T-cell (primary cell): ENCODE data around the gene CARD8. TPM values are rescaled to one million over a fixed set of nuclear protein-coding genes. Genes with fewer than 3 reads are reported as not detected.

Experiments used
- ATAC-seq, 4 experiments: fragments of 200-7000 bp in 3 of 4; fragments of 150-1000 bp in 1 of 4; cut with Tn5 transposase; replicated peaks in 1 of 4; 1 replicate in 3 of 4; 2 replicates in 1 of 4; pipeline ENCODE4 v1.10.0; 2021; ENCODE audit warnings: moderate library complexity in 3 of 4, mild to moderate bottlenecking in 2 of 4, moderate number of reproducible peaks in 1 of 4
- CTCF ChIA-PET, 2 donors: fragments of 300-600 bp; sonication (Branson Sonifier 250); formaldehyde crosslinking; loops; one replicate each; lab custom pipeline; 2022; ENCODE audit warnings: antibody characterized with exemption in 2 of 2; lab: Charles Lee
- POLR2A ChIA-PET, 2 donors: fragments of 300-600 bp; sonication (Branson Sonifier 250); formaldehyde crosslinking; loops; one replicate each; lab custom pipeline; 2022; ENCODE audit warnings: antibody characterized with exemption in 2 of 2; lab: Charles Lee
- DNase-seq, 35 experiments: peaks; one replicate each; pipeline versions ENCODE4 v3.0.0 to v3.0.0-alpha.2; 2013 to 2023
- H3K27ac ChIP-seq: one replicate; pipeline ENCODE4 v1.5.1; 2013; ENCODE audit warnings: low read length
- H3K27me3 ChIP-seq, 2 experiments: replicated peaks in 1 of 2; 1 replicate in 1 of 2; 2 replicates in 1 of 2; pipeline versions ENCODE4 v1.6.1 to v1.7.0; 2013; ENCODE audit warnings: low read length in 1 of 2, mixed read lengths in 1 of 2; ENCODE audit not compliant: control insufficient read depth in 2 of 2, insufficient read depth in 2 of 2; ENCODE audit errors: extremely low read depth in 1 of 2
- H3K36me3 ChIP-seq, 2 donors: 1 replicate in 1 of 2; 2 replicates in 1 of 2; pipeline versions ENCODE4 v1.6.1 to v1.7.0; 2013; ENCODE audit warnings: low read length in 1 of 2; ENCODE audit not compliant: control insufficient read depth in 2 of 2, insufficient read depth in 1 of 2; ENCODE audit errors: extremely low read depth in 1 of 2
- H3K4me1 ChIP-seq, 2 experiments: 1 replicate in 1 of 2; 2 replicates in 1 of 2; pipeline versions ENCODE4 v1.6.1 to v1.7.0; 2013; ENCODE audit warnings: low read length in 2 of 2, mixed read lengths in 1 of 2; ENCODE audit not compliant: insufficient read depth in 2 of 2, control insufficient read depth in 1 of 2; ENCODE audit errors: extremely low read depth in 1 of 2
- H3K4me3 ChIP-seq, 2 donors: 1 replicate in 1 of 2; 2 replicates in 1 of 2; pipeline versions ENCODE4 v1.5.1 to v1.7.0; 2013; ENCODE audit warnings: mild to moderate bottlenecking in 2 of 2, low read length in 1 of 2, moderate library complexity in 1 of 2; ENCODE audit not compliant: control insufficient read depth in 1 of 2; ENCODE audit errors: extremely low read depth in 1 of 2
- H3K9me3 ChIP-seq: 2 replicates; pipeline ENCODE4 v1.7.0; 2013
- H3K27ac Mint-ChIP-seq, 2 donors: one replicate each; pipeline ENCODE4 v1.8.0; 2020 to 2021; ENCODE audit warnings: mild to moderate bottlenecking in 2 of 2, mixed read lengths in 2 of 2
- H3K27me3 Mint-ChIP-seq, 2 donors: one replicate each; pipeline ENCODE4 v1.8.0; 2021 to 2022; ENCODE audit warnings: mixed read lengths in 2 of 2
- H3K36me3 Mint-ChIP-seq: one replicate; pipeline ENCODE4 v1.8.0; 2021; ENCODE audit warnings: mixed read lengths
- H3K4me1 Mint-ChIP-seq, 3 donors: one replicate each; pipeline ENCODE4 v1.8.0; 2020 to 2022; ENCODE audit warnings: mixed read lengths in 3 of 3, mild to moderate bottlenecking in 1 of 3
- H3K4me3 Mint-ChIP-seq, 3 donors: one replicate each; pipeline ENCODE4 v1.8.0; 2020 to 2022; ENCODE audit warnings: mild to moderate bottlenecking in 3 of 3, mixed read lengths in 3 of 3, moderate library complexity in 3 of 3
- H3K9me3 Mint-ChIP-seq, 3 donors: one replicate each; pipeline ENCODE4 v1.8.0; 2020 to 2022; ENCODE audit warnings: mixed read lengths in 3 of 3
- WGBS: methylation state at CpG from one replicate; pipeline ENCODE4 v1.1.5; 2013; ENCODE audit warnings: missing lambda C conversion rate; ENCODE audit not compliant: insufficient coverage; 5-methylcytosine and 5-hydroxymethylcytosine counted together
- total RNA-seq, 35 experiments: library from RNA in 6 of 35; stranded (reverse) in 6 of 35; fragments of 120-200 nt in 1 of 35; gene quantifications; one replicate each; pipeline versions ENCODE4 v1.2.1 to v1.2.4 and lab custom pipeline; 2013 to 2026

The CARD8 gene
- total RNA-seq, 5 donors from 2014 or later (not counting 1 experiment from before 2014, with no cell fraction given): 146 to 224 (median 191) TPM

- no peaks in the 10 kb centered on the region for H3K27me3 ChIP-seq
- peak overlapping the region; percentile 81 to 94 (median 94) for H3K4me3 Mint-ChIP-seq
- no peaks in the 10 kb centered on the region for H3K9me3 Mint-ChIP-seq
- peaks cover 78 to 82% (median 79%) of the 10 kb centered on the region in 3 donors for H3K4me1 Mint-ChIP-seq
- H3K36me3 Mint-ChIP-seq: peaks cover 15% of the 10 kb centered on the region
- peak overlapping the region; percentile 84 to 93 for H3K27ac Mint-ChIP-seq
- H3K4me1 ChIP-seq: peaks cover 27 to 57% of the 10 kb centered on the region in 2 experiments
- no peak for DNase-seq
- no peaks in the 10 kb centered on the region for H3K36me3 ChIP-seq
- H3K4me3 ChIP-seq: peak overlapping the region; percentile 63 to 85
- no peaks in the 10 kb centered on the region for H3K27me3 Mint-ChIP-seq
- no peak for ATAC-seq
- H3K9me3 ChIP-seq: no peaks in the 10 kb centered on the region
- whole genome bisulfite sequencing: no CpG with 5 or more reads among the region's 4 CpGs
- POLR2A ChIA-PET: no interaction called here
- CTCF ChIA-PET: interaction anchor here in 1 of 2 donors (1.1 to 2.0 kb wide), 2 partner anchors 9 to 50 kb away, joined by 3 to 12 read pairs; no protein-coding TSS in a partner anchor
- peak overlapping the region; percentile 76 for H3K27ac ChIP-seq
Measured at GRCh38 chr19:48254529-48254970, 1.2 kb downstream of the CARD8 start.

- peak overlapping the region; percentile 84 to 93 for H3K27ac Mint-ChIP-seq
- Histone ChIP-seq H3K27me3 (no peaks in the 10 kb centered on the region), H3K9me3 (no peaks in the 10 kb centered on the region), H3K4me3 (no peak overlapping the region), H3K27ac (peak overlapping the region; percentile 76), H3K4me1 (peaks cover 27 to 51% of the 10 kb centered on the region in 2 experiments), H3K36me3 (no peaks in the 10 kb centered on the region)
- H3K9me3 Mint-ChIP-seq: no peaks in the 10 kb centered on the region
- peaks cover 78 to 83% (median 79%) of the 10 kb centered on the region in 3 donors for H3K4me1 Mint-ChIP-seq
- peak overlapping the region; percentile 81 to 94 (median 94) for H3K4me3 Mint-ChIP-seq
- ATAC-seq (no peak), DNase-seq (no peak)
- POLR2A ChIA-PET: no interaction called here
- no peaks in the 10 kb centered on the region for H3K27me3 Mint-ChIP-seq
- peaks cover 15% of the 10 kb centered on the region for H3K36me3 Mint-ChIP-seq
- CTCF ChIA-PET: no interaction called here
Measured at GRCh38 chr19:48253999-48254398, 1.7 kb downstream of the CARD8 start.

GRCh38 chr19:48252609-48253008 lies 3.1 kb downstream of the CARD8 start:
- Mint-ChIP-seq H3K4me1 (peaks cover 75 to 84% (median 78%) of the 10 kb centered on the region in 3 donors), H3K9me3 (no peaks in the 10 kb centered on the region), H3K36me3 (peaks cover 21% of the 10 kb centered on the region), H3K27me3 (no peaks in the 10 kb centered on the region), H3K27ac (peak overlapping the region; percentile 84 to 93), H3K4me3 (peak overlapping the region in 1 of 3 donors; percentile 94)
- CTCF ChIA-PET: no interaction called here
- ATAC-seq: no peak
- POLR2A ChIA-PET: no interaction called here
- H3K27me3 ChIP-seq: no peaks in the 10 kb centered on the region
- peaks cover 0 to 3% of the 10 kb centered on the region in 2 donors for H3K36me3 ChIP-seq
- peak overlapping the region; percentile 13 for H3K27ac ChIP-seq
- H3K4me1 ChIP-seq: peaks cover 28 to 56% of the 10 kb centered on the region in 2 experiments
- 33% methylated on average over 1 of the region's 4 CpGs for WGBS
- H3K9me3 ChIP-seq: no peaks in the 10 kb centered on the region
- H3K4me3 ChIP-seq: no peak overlapping the region
- DNase-seq: no peak

- ATAC-seq (no peak), DNase-seq (no peak)
- Histone ChIP-seq H3K9me3 (no peaks in the 10 kb centered on the region), H3K36me3 (peaks cover 0 to 12% of the 10 kb centered on the region in 2 donors), H3K4me1 (peaks cover 29 to 54% of the 10 kb centered on the region in 2 experiments), H3K27me3 (no peaks in the 10 kb centered on the region), H3K27ac (peak overlapping the region; percentile 94), H3K4me3 (peak overlapping the region in 1 of 2 donors; percentile 61)
- H3K27me3 Mint-ChIP-seq: no peaks in the 10 kb centered on the region
- WGBS: 72% methylated on average over 2 of the region's 2 CpGs
- H3K4me3 Mint-ChIP-seq: peak overlapping the region; percentile 37 to 91 (median 86)
- ChIA-PET POLR2A (interaction anchor here in 1 of 2 donors (1.4 kb wide), 1 partner anchor 46 kb away, joined by 8 read pairs; no protein-coding TSS in a partner anchor), CTCF (interaction anchor here in 1 of 2 donors (1.3 to 2.0 kb wide), 4 partner anchors 10 to 83 kb away, joined by 5 to 15 read pairs (median 9); no protein-coding TSS in a partner anchor)
- peak overlapping the region; percentile 98 to 99 for H3K27ac Mint-ChIP-seq
- peaks cover 30% of the 10 kb centered on the region for H3K36me3 Mint-ChIP-seq
- H3K4me1 Mint-ChIP-seq: peaks cover 75 to 84% (median 80%) of the 10 kb centered on the region in 3 donors
- H3K9me3 Mint-ChIP-seq: no peaks in the 10 kb centered on the region
Measured at GRCh38 chr19:48250290-48251025, 5.3 kb downstream of the CARD8 start.

GRCh38 chr19:48249502-48250014 lies 6.2 kb downstream of the CARD8 start:
- Mint-ChIP-seq H3K4me1 (peaks cover 77 to 86% (median 82%) of the 10 kb centered on the region in 3 donors), H3K27me3 (no peaks in the 10 kb centered on the region), H3K36me3 (peaks cover 31% of the 10 kb centered on the region), H3K27ac (peak overlapping the region; percentile 98 to 99), H3K4me3 (peak overlapping the region; percentile 86 to 91 (median 91)), H3K9me3 (no peaks in the 10 kb centered on the region)
- WGBS: 0% methylated on average over 4 of the region's 13 CpGs
- Histone ChIP-seq H3K36me3 (peaks cover 0 to 12% of the 10 kb centered on the region in 2 donors), H3K9me3 (no peaks in the 10 kb centered on the region), H3K27ac (peak overlapping the region; percentile 94), H3K4me3 (peak overlapping the region; percentile 61 to 83), H3K4me1 (peaks cover 33 to 55% of the 10 kb centered on the region in 2 experiments), H3K27me3 (no peaks in the 10 kb centered on the region)
- peak; percentile 55 to 86 (median 70) for DNase-seq
- POLR2A ChIA-PET: interaction anchor here in 1 of 2 donors (1.4 kb wide), 1 partner anchor 45 kb away, joined by 8 read pairs; no protein-coding TSS in a partner anchor
- CTCF ChIA-PET: interaction anchor here in 1 of 2 donors (1.1 to 2.0 kb wide), 5 partner anchors 11 to 114 kb away, joined by 4 to 15 read pairs (median 7); partner anchors contain the start of gene TMEM143
- ATAC-seq: peak; percentile 90 to 95 (median 92)
